HG03103 (cell line): Measurements from ENCODE around the gene BICDL2.

Experiments used
- ATAC-seq: cut with Tn5 transposase; IDR thresholded peaks from one replicate; pipeline ENCODE4 v1.9.1; 2021; ENCODE audit warnings: low read depth; ENCODE audit not compliant: unreplicated experiment

The BICDL2 gene

DNA sequence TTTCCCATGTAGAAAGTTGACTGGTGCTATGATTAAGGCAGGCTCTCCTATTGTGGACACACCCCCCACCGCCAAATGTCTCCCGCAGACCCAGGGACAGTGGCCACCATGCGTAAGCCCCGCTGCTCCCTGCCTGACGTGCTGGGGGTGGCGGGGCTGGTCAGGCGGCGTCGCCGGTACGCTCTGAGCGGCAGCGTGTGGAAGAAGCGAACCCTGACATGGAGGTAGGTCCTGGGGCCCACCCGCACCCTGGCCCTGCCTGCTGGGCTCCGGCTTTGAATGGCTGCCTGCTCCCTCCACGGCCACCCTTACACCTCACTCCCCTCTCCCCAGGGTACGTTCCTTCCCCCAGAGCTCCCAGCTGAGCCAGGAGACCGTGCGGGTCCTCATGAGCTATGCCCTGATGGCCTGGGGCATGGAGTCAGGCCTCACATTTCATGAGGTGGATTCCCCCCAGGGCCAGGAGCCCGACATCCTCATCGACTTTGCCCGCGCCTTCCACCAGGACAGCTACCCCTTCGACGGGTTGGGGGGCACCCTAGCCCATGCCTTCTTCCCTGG lies 13.3 kb upstream of the BICDL2 start:
- no peak for ATAC-seq

DNA sequence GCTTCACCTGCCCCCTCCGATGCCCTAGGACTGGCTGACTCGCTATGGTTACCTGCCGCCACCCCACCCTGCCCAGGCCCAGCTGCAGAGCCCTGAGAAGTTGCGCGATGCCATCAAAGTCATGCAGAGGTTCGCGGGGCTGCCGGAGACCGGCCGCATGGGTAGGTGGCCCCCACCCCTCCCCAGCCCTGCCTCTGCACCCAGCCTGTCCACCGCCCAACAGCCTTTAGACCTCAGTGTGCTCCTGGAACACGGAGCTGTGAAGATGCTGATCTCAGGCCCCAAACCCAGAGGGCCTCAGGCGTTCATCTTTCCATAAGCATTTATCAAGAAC lies 10.6 kb upstream of the BICDL2 start:
- no peak for ATAC-seq

DNA sequence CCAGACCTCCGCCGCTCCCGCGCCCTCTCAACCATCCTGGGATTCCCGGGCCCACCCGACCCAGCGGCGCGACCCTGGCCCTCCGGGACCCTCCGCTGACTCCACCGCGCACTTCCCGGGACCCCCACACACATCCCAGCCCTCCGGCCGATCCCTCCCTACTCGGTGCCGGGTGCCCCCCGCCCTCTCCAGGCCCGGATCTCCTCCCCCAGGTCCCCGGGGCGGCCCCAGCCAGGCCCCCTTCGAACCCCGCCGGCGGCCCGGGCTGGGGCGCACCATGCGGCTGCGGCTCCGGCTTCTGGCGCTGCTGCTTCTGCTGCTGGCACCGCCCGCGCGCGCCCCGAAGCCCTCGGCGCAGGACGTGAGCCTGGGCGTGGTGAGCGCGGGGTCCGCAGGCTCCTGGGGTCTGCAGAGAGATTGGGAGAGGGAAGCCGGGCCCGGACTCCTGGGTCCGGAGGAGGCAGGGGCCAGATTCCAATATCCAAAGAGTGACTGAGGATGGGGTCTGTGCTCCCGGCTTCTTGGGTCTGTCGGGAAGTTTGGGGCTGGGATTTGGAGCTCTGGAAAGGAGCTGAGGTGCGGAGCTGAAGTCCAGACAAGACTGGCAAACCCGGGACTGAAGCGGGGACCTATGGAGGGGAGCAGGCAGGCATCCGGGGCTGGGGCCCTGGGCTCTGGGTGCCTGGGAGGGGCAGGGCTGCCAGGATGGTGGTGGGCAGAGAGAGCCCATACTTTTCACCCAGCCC lies 10.1 kb upstream of the BICDL2 start:
- no peak for ATAC-seq

- ATAC-seq: no peak
Observed at GRCh38 chr16:3045758-3046640, 9.3 kb upstream of the BICDL2 start, which contains the start of gene MMP25. MMP25 (plus strand) TSS chr16:3046561; CDS start chr16:3046918, 357 bp downstream.

DNA sequence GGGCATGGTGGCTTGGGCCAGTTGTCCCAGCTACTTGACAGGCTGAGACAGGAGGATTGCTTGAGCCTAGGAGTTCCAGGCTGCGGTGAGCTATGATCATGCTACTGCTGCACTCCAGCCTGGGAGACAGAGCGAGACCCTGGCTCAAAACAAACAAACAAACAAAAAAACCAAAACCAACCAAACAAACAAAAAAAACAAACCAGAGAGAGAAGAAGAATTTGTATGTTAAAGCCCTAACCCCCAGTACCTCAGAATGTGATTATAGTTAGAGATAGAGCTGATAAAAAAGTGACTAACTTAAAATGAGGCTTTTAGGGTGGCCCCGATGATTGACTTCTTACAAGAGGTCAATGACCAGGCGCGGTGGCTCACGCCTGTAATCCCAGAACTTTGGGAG lies 8.0 kb upstream of the BICDL2 start:
- no peak for ATAC-seq

- no peak for ATAC-seq
Observed at GRCh38 chr16:3042376-3042775, 5.6 kb upstream of the BICDL2 start.

GRCh38 chr16:3038896-3039295 lies 2.2 kb upstream of the BICDL2 start:
- no peak for ATAC-seq

GRCh38 chr16:3038256-3038655 lies 1.5 kb upstream of the BICDL2 start:
- no peak for ATAC-seq

DNA sequence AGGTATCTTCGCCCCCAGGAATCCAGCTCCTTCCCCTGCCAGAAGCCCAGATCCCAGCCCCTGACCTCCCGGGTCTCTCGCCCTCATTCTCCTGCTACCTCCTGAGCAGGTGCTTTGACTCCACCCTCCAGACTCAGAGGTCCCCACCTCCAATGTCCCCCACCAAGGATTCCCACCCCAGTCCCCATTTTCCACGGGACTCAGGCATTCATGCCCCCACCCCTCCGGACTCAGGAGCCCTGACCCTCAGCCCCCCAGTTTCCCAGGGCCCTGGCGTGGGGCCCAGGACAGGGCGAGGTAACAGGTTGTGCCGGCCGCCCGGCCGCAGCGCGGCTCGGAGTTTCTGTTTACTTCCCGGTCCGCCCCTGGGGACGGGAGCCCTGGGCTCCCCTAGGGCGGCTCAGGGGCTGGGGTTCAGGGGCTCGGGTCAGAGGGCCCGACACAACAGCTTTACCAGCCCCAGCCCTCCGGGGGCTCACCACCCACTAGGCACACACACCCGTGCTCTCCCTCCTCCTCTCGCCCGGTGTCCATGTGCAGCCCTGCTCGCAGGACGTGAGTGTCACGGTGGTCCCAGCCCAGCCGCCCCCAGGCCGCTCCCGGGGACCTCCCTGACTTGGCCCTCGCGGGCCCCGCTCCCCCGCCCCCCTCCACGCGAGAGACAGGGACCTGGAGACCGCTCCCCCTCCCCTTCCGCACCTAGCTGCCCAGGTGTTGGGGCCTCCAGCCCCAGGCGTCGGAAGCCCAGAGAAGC lies 595 bp downstream of the BICDL2 start:
- ATAC-seq: no peak

GRCh38 chr16:3035289-3035971 lies 1.3 kb downstream of the BICDL2 start:
- ATAC-seq: no peak

- ATAC-seq: no peak
Observed at GRCh38 chr16:3032624-3033023, 4.1 kb downstream of the BICDL2 start.

DNA sequence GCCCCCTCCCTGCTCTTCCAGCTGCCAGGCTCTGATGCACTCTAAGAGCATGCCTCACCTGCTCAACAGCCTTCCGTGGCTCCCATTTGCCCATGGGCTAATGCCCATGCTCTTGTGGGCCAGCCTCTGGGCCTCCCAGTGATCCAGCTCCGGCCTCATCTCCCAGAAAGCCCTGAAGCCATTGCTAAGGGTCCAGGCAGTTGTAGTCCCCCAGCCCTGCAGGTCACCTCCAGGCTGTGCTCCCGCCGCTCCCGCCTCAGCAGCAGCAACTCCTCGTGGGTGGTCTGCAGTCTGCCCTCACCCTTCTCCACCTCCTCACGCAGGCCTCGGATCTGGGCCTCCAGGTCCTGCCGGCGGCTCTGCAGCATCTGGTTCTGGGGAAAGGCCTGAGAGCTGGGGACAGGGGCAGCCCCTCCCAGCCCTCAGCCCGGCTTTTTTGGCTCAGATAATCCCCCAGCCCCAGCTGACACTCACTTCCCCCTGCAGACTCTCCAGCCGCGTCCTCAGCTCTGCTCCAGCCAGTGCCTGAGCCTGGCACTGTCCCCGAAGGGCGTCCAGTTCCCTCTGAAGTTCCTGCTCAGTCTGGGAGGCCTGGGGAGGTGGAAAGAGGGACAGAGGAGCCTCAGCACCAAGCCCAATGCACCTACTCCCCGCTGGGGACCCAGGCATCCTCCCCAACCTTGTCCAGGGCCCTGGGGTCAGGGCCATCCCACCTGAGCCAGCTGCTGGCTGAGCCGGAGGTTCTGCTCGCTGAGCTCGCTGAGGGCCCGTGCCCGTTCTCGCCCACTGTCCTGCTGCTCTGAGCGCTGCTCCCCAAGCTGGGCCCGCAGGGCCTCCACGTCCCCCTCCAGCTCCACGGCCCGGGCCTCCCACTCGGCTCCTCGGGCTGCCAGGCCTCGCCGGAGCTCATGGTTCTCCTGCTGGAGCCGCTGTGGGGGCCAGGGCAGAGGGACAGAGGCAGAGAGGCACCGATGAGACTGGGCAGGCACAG lies 6.2 kb downstream of the BICDL2 start:
- no peak for ATAC-seq

- ATAC-seq: no peak
Observed at GRCh38 chr16:3029491-3030221, 7.1 kb downstream of the BICDL2 start.

DNA sequence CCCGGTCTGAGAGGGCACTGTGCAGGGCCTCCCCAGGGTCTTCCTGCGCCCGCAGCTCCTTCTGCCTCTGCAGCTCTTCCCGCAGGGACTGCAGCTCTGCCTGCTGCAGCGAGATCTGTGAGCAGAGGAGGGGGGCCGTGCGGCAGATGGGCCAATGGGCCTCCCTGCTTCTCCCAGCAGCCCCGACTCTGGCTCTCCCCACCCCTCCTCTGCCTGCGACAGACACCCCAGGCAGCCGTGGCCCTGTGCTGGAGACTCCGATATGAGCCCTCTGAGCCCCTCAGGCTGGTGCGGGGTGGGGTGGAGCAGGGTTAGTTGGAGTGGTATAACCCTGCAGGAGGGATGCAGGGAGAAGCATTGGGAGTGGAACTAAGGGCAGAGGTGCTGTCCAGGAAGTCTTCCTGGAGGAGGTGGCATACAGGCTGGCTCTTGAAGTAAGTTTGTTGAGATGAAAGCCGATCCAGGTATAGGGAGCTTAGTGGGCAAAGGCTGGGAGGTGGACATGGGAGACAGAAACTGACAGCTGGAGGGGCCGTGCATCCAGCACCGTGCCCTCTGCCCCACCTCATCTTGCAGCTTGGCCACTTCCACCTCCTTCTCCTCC lies 7.9 kb downstream of the BICDL2 start:
- no peak for ATAC-seq

GRCh38 chr16:3027983-3028715 lies 8.6 kb downstream of the BICDL2 start:
- ATAC-seq: peak; percentile 35

DNA sequence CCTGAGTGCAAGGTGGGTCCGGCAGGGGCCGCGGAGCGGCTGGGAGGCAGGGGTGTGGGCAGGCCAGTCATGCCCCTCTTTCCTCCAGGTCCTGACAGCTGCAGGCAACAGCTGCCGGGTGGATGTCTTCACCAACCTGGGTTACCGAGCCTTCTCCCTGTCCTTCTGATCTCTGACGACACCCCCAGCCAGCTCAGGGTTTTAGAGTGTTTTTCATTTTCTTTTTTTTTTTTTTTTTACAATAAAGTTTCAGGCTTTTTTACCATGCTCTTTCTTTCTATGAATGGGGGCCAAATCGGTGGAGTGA lies 9.3 kb downstream of the BICDL2 start:
- no peak for ATAC-seq

DNA sequence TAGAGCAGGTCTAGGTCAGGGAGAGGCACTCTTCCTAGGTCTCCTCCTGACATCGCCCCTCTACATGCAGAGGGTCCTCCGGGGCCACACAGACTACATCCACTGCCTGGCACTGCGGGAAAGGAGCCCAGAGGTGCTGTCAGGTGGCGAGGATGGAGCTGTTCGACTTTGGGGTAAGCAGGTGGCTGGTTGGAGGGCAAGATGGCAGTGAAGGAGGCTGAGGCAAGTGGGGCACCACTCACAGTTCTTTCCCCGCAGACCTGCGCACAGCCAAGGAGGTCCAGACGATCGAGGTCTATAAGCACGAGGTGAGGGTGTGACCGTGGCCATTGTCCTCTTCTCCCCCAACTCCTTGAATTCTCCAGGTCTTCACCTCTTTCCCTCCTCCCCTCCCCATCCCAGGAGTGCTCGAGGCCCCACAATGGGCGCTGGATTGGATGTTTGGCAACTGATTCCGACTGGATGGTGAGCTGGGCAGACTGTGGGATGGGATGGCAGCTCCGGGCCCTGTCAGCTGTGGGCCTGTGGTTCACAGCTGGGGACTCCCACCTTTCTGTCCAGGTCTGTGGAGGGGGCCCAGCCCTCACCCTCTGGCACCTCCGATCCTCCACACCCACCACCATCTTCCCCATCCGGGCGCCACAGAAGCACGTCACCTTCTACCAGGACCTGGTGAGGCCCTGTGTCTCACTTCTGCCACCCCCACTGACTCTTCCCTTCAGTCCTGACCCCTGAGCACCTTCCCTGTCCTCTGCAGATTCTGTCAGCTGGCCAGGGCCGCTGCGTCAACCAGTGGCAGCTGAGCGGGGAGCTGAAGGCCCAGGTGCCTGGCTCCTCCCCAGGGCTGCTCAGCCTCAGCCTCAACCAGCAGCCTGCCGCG lies 9.9 kb downstream of the BICDL2 start:
- no peak for ATAC-seq
